HUES48 (cell line): ENCODE measurements around the gene DIDO1.
A peak's percentile ranks its signal among the peaks of the same experiment; 100 is the strongest.

Experiments
- H3K27ac ChIP-seq: one replicate; pipeline ENCODE4 v1.7.0; 2013; ENCODE audit warnings: low read depth, low read length, inconsistent platforms
- H3K27me3 ChIP-seq: 2 replicates; pipeline ENCODE4 v1.6.1; 2013; ENCODE audit warnings: mild to moderate bottlenecking, low read length; ENCODE audit not compliant: control insufficient read depth, insufficient read depth
- H3K36me3 ChIP-seq: 2 replicates; pipeline ENCODE4 v1.6.1; 2013; ENCODE audit warnings: low read length; ENCODE audit not compliant: control insufficient read depth, insufficient read depth
- H3K4me1 ChIP-seq: 2 replicates; pipeline ENCODE4 v1.6.1; 2013; ENCODE audit warnings: mild to moderate bottlenecking, low read length; ENCODE audit not compliant: control insufficient read depth, insufficient read depth
- H3K4me3 ChIP-seq: 2 replicates; pipeline ENCODE4 v1.5.1; 2013; ENCODE audit warnings: mild to moderate bottlenecking, low read depth, low read length
- H3K9ac ChIP-seq: 2 replicates; pipeline ENCODE4 v1.6.1; 2013; ENCODE audit warnings: mild to moderate bottlenecking, low read depth, low read length, moderate library complexity
- H3K9me3 ChIP-seq: 2 replicates; pipeline ENCODE4 v1.6.1; 2013; ENCODE audit warnings: low read length; ENCODE audit not compliant: control insufficient read depth, insufficient read depth

Gene DIDO1

GRCh38 chr20:62872862-62873261 lies 53.4 kb downstream of the DIDO1 start:
- Histone ChIP-seq H3K4me1 (peaks cover 4% of the 10 kb centered on the region), H3K9ac (no peak overlapping the region)

DNA sequence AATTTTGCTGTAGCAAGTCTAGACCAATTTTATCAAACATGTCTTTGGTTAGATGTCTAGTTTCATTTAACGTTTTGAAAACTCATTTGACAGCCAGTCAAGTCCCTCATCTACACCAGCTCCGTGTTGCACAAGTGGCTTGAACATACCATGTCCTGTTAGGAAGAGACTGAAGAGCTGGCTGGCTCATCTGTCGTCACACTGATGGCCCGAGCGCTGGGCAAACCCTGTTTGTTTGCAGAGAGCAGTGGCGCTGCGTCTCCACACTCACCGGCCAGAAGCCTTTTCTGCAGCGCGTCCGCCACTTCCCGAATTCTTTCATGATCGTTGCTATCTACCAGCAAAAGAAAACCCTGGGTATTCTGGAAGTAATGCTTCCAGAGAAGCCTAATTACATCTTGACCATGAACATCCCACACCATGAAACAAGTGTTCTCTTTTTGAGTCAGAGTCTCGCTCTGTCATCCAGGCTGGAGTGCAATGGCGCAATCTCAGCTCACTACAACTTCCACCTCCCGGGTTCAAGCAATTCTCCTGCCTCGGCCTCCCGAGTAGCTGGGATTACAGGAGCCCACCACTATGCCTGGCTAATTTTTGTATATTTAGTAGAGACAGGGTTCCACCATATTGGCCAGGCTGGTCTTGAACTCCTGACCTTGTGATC lies 54.0 kb downstream of the DIDO1 start:
- no peaks in the 10 kb centered on the region for H3K27me3 ChIP-seq
- H3K9ac ChIP-seq, result no peak overlapping the region
- H3K27ac ChIP-seq, result no peak overlapping the region
- H3K36me3 ChIP-seq, result no peaks in the 10 kb centered on the region
- H3K4me3 ChIP-seq, result no peak overlapping the region
- no peaks in the 10 kb centered on the region for H3K9me3 ChIP-seq
- peaks cover 4% of the 10 kb centered on the region for H3K4me1 ChIP-seq

More at GRCh38 chr20:62872862-62873261, 53.4 kb downstream of the DIDO1 start:
- Histone ChIP-seq H3K4me3 (no peak overlapping the region), H3K27ac (no peak overlapping the region), H3K9me3 (no peaks in the 10 kb centered on the region), H3K36me3 (no peaks in the 10 kb centered on the region), H3K27me3 (no peaks in the 10 kb centered on the region)

DNA sequence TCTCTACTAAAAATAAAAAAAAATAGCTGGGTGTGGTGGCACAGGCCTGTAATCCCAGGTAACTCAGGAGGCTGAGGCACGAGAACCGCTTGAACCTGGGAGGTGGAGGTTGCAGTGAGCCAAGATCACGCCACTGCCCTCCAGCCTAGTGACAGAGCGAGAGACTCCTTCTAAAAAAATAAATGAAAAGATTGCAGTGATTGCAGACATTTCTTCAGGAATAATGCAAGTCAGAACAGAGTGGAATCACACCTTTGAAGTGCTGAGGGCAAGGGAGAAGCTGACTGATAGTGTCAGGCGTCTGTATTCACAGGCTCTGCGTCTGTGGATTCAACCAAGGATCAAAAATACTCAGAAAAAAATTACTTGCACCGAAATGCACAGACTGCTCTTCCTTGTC lies 62.1 kb downstream of the DIDO1 start:
- Histone ChIP-seq H3K27ac (no peak overlapping the region), H3K4me1 (peaks cover 12% of the 10 kb centered on the region), H3K36me3 (peaks cover 2% of the 10 kb centered on the region; the same call in 1 of the 2 replicates), H3K9ac (no peak overlapping the region), H3K4me3 (no peak overlapping the region), H3K9me3 (no peaks in the 10 kb centered on the region), H3K27me3 (peaks cover 7% of the 10 kb centered on the region)

GRCh38 chr20:62861726-62862336 lies 64.5 kb downstream of the DIDO1 start, which contains the start of gene TCFL5:
Gene TCFL5, minus strand, starts transcription at chr20:62861822. Its CDS starts 152 bp downstream, at chr20:62861670.
- Histone ChIP-seq H3K9me3 (no peaks in the 10 kb centered on the region), H3K4me1 (peaks cover 12% of the 10 kb centered on the region), H3K27ac (no peak within 1 kb of the TSS), H3K36me3 (peaks cover 17% of the 10 kb centered on the region), H3K4me3 (peak within 1 kb of the TSS; percentile 76), H3K27me3 (peaks cover 7% of the 10 kb centered on the region), H3K9ac (peak within 1 kb of the TSS; percentile 63; the same call in 1 of the 2 replicates)

DNA sequence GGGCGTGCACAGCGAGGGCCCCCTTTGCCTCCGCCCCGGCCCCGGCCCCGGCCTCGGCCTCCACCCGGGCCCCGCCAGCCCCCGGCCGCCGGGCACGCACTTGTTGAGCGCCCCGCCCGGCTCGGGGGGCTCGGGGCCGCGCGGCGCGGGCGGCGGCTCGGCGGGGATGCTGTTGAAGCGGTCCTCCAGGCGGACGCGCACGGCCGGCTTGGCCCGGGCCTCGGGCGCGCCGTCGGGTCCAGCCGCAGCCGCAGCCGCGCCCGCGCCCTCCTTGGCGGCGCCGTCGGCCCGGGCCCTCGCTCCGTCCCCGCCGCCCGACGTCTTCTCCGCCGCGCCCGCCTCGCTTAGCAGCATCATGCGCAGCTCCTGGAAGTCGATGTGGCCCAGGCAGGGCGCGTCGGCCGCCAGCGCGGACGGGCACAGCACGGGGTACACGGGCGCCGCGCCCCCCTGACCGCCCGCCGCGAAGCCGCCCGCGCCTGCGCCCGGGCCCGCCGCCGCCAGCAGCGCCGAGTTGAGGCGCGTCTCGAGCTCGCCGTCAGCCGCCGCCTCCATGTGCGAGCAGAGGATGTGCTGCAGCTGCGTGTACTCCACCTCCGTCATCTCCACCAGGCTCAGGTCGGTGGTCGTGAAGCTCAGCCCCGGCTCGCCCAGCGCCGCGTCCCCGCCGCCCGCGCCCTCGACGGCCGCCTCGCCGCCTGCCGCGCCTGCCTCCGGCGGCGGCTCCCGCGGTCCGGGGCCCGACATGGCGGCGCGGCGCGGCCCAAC lies 65.2 kb downstream of the DIDO1 start:
- Histone ChIP-seq H3K27ac (no peak overlapping the region), H3K4me3 (peak overlapping the region; percentile 76), H3K4me1 (peaks cover 12% of the 10 kb centered on the region), H3K36me3 (peaks cover 20% of the 10 kb centered on the region), H3K9me3 (no peaks in the 10 kb centered on the region), H3K27me3 (peaks cover 7% of the 10 kb centered on the region), H3K9ac (peak overlapping the region; percentile 63; the same call in 1 of the 2 replicates)

DNA sequence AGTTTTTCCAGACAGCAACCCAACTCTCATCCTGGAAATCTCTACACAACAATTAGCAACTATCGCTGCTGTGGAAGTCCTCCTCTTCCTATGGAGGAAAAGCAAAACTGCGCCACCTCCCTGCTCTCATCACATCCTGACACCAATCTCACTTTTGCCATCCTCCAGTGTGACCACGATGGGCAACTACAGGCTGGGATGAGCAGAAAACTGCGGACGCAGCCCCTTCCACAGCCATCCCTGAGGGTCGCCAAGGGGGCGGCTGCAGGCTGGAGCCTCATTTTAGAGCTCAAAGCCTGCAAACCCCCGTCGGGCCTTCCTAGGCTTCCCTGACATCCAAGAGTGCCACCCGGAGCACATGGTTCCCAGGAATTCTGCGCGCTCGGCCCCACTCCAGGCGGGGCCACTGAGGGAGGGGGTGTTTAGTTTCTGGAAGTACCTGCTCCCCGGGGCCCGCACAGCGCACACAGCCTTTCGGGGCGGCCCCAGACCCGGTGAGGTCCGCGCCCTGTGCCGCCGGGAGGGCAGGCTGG lies 65.8 kb downstream of the DIDO1 start:
- Histone ChIP-seq H3K4me1 (peaks cover 12% of the 10 kb centered on the region), H3K27me3 (peaks cover 7% of the 10 kb centered on the region), H3K9me3 (no peaks in the 10 kb centered on the region), H3K36me3 (peaks cover 24% of the 10 kb centered on the region), H3K27ac (no peak overlapping the region), H3K9ac (no peak overlapping the region), H3K4me3 (peak overlapping the region; percentile 76)

DNA sequence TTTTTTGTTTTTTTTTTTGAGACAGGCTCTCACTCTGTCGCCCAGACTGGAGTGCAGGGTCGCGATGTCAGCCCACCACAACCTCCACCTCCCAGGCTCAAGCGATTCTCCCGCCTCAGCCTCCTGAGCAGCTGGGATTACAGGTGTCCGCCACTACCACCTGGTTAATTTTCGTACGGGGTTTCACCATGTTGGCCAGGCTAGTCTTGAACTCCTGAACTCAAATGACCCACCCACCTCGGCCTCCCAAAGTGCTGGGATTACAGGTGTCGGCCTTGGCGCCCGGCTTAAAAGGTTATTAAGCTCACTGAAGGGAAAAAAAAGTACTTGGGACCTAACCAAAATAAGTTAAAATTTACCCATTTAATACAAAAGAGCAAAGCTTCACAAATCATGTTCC lies 66.6 kb downstream of the DIDO1 start:
- Histone ChIP-seq H3K9me3 (no peaks in the 10 kb centered on the region), H3K36me3 (peaks cover 30% of the 10 kb centered on the region), H3K27me3 (peaks cover 7% of the 10 kb centered on the region), H3K4me1 (peaks cover 12% of the 10 kb centered on the region), H3K4me3 (peak overlapping the region; percentile 76; the same call in 1 of the 2 replicates), H3K9ac (no peak overlapping the region), H3K27ac (no peak overlapping the region)

GRCh38 chr20:62858058-62858830 lies 68.1 kb downstream of the DIDO1 start:
- Histone ChIP-seq H3K36me3 (peaks cover 44% of the 10 kb centered on the region), H3K9ac (no peak overlapping the region), H3K27ac (no peak overlapping the region), H3K27me3 (peaks cover 7% of the 10 kb centered on the region), H3K9me3 (no peaks in the 10 kb centered on the region), H3K4me3 (no peak overlapping the region), H3K4me1 (peaks cover 12% of the 10 kb centered on the region)

- Histone ChIP-seq H3K27ac (no peak overlapping the region), H3K9me3 (no peaks in the 10 kb centered on the region), H3K9ac (no peak overlapping the region), H3K36me3 (peaks cover 54% of the 10 kb centered on the region), H3K27me3 (peaks cover 7% of the 10 kb centered on the region), H3K4me3 (no peak overlapping the region), H3K4me1 (peaks cover 7% of the 10 kb centered on the region; the same call in 1 of the 2 replicates)
Observed at GRCh38 chr20:62856931-62857619, 69.2 kb downstream of the DIDO1 start.

- no peaks in the 10 kb centered on the region for H3K9me3 ChIP-seq
- H3K27me3 ChIP-seq, result peaks cover 2% of the 10 kb centered on the region
- no peak overlapping the region for H3K9ac ChIP-seq
- H3K27ac ChIP-seq, result no peak overlapping the region
- H3K36me3 ChIP-seq, result peaks cover 69% of the 10 kb centered on the region
- H3K4me3 ChIP-seq, result no peak overlapping the region
- H3K4me1 ChIP-seq, result peaks cover 2% of the 10 kb centered on the region; the same call in 1 of the 2 replicates
Observed at GRCh38 chr20:62855120-62855519, 71.2 kb downstream of the DIDO1 start.
